HG03432 (cell line): ENCODE results near the gene POLA1.

Source experiments
- ATAC-seq: cut with Tn5 transposase; IDR thresholded peaks from one replicate; pipeline ENCODE4 v1.9.1; 2021; ENCODE audit warnings: mild to moderate bottlenecking, moderate library complexity; ENCODE audit not compliant: unreplicated experiment

Gene POLA1

DNA sequence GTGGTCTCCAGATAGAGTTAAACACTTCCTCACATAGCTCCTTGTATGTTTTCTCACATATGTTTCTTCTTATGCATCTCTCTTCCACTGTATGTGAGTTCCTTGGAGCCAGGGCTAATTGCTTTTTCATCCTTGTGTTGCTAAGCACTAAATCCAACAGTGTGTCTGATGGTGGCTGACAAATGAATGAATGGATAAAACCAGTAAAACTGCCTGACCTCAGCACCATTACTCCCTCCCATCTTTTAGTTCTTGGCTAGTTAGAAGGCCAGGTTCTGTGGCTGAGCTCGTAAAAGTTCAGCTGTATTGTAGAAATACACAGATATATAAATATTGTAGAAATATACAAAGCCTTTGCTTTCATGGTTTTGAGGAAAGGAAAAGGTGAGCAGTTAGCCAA, 271.7 kb downstream of the POLA1 start:
- no peak for ATAC-seq

- ATAC-seq, result no peak
Measured at GRCh38 chrX:24969812-24970211, 276.1 kb downstream of the POLA1 start.

DNA sequence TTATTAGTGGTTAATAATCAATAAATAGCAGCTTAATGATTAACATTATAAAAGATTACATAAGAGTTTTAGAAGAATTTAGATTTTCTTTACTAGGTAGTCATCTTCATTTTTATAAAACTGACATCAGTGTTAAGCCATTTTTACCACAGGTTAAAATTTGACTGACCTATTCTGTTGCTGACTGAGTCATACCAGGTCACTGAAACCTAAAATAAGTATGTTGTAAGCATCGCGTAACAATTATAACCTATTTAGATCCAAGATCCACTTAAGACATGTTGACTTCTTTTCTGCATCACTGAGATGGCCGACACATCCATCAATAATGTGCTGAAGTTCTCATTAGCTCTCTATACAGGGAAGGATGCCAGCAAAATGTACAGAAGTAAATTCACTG, 285.4 kb downstream of the POLA1 start:
- no peak for ATAC-seq

- ATAC-seq, result no peak
Measured at GRCh38 chrX:24981030-24981429, 287.3 kb downstream of the POLA1 start.

DNA sequence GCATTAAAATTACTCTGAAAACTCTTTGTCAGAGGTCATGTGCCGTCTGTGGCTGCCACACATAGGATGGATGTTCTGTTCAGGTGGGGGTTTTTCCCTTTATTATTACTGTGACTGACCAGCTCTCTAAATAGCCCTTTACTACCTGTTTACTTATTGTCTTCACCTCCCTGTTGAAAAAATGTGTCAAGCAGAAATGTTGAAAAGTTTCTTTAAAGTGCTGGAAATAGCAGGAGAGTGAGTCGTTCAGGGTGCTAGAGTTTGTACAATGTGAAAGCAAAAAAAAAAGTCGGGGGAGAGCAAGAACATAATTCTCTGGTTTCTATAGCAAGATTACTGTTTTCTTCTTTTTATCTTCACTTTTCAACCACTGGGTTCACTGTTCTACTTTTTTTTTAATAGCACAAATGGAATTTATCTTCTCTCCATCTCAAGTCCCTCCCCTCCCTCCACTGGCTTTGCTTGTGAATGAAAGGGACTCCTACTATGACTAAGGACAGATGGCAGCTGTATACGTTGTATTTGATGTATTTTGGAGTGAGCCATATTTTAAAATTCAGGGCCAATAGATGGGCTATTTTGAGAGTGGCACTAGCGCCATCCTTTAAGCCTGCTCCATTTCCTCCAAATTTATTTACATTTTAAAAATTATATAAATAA, 288.7 kb downstream of the POLA1 start:
- ATAC-seq, result no peak

GRCh38 chrX:24983931-24984330, 290.2 kb downstream of the POLA1 start:
- ATAC-seq, result no peak

GRCh38 chrX:24985120-24985519, 291.4 kb downstream of the POLA1 start:
- no peak for ATAC-seq

GRCh38 chrX:24987731-24988130, 294.0 kb downstream of the POLA1 start:
- no peak for ATAC-seq

GRCh38 chrX:24988314-24988713, 294.6 kb downstream of the POLA1 start:
- no peak for ATAC-seq

- no peak for ATAC-seq
Measured at GRCh38 chrX:24990535-24990934, 296.8 kb downstream of the POLA1 start.

GRCh38 chrX:24993879-24994278, 300.2 kb downstream of the POLA1 start:
- no peak for ATAC-seq

DNA sequence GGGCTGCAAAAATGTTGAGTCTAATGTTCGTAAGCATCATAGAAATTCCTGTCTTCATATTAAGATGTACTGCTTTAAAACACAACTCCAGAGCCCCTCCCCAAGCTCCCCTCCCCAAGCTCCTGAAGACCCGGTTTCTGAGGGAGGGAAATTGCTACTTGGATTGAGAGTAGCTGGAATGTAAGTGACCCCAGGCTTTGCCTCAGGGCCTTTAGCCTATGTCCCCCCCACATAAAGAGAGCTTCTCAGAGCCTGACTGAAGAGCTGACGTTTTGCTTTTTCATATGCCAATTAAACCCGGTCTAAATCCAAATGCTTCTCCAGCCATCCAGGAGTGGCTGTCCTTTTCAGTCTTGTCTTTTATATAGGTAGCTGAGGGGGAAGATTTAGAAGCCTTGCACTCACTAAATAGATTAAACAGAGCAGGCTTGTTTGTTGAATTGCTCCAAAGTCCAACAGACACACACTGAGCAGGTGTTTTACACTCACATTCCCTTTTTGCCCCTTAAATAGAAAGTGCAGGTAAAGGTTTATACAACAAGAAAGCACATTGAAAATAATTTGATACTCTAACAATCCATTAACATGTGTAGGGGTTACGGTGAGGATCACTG, 302.5 kb downstream of the POLA1 start:
- ATAC-seq, result no peak

- no peak for ATAC-seq
Measured at GRCh38 chrX:24999511-24999910, 305.8 kb downstream of the POLA1 start.

GRCh38 chrX:25001808-25002660, 308.3 kb downstream of the POLA1 start:
- no peak for ATAC-seq

GRCh38 chrX:25002661-25003020, 308.9 kb downstream of the POLA1 start:
- ATAC-seq, result no peak

- ATAC-seq, result no peak
Measured at GRCh38 chrX:25003066-25003849, 309.5 kb downstream of the POLA1 start.

DNA sequence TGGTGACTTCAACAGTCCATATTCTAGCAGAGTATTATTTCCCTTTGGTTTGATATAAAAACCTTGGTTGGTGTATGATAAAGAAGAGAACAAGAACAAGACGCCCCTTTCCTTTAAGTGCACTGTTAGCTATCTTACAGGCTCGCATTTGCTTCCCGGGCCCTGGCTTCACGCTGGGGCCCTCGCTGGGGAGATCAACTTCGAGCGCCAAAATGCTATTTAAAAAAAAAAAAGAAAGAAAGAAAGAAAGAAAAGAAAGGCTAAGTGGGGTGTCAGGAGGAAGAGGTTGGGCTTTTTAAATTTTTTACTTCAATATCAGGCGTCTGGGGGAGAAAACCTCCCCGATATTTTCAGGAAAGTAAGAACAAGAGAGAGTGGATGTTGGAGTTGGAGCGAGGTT, 310.3 kb downstream of the POLA1 start:
- no peak for ATAC-seq

- no peak for ATAC-seq
Measured at GRCh38 chrX:25004485-25005032, 310.8 kb downstream of the POLA1 start.

DNA sequence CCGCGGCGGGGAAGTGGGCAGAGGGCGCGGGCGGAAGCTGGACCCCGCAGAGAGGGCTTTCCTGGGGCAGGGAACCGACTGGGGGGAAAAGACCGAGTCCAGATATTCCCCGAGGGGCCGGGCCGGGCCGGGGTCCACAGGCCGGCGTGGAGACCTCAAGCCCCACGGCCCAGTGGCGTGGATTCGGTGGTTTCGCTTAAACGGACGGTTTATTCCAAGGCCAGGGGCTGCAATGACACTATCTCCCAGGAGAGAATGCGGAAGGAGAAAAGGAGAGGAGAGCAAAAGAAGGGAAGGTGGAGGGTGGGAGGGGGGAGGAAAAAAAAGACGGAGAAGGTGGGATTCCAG, 311.3 kb downstream of the POLA1 start:
- ATAC-seq, result no peak

GRCh38 chrX:25005382-25006185, 311.9 kb downstream of the POLA1 start:
- no peak for ATAC-seq
